GM18873 (cell line): ENCODE data around the gene KCNQ1OT1.

ENCODE experiments used
- ATAC-seq: cut with Tn5 transposase; IDR thresholded peaks from one replicate; pipeline ENCODE4 v1.9.1; 2021; ENCODE audit warnings: mild to moderate bottlenecking, moderate library complexity, moderate number of reproducible peaks; ENCODE audit not compliant: unreplicated experiment, low FRiP score

Gene KCNQ1OT1

GRCh38 chr11:2671748-2672147 is 28.0 kb downstream of the KCNQ1OT1 start:
- ATAC-seq, result no peak

- no peak for ATAC-seq
Measured at GRCh38 chr11:2670541-2671100, 29.2 kb downstream of the KCNQ1OT1 start.

- no peak for ATAC-seq
Measured at GRCh38 chr11:2669634-2670469, 29.9 kb downstream of the KCNQ1OT1 start.

- no peak for ATAC-seq
Measured at GRCh38 chr11:2668876-2669275, 30.9 kb downstream of the KCNQ1OT1 start.

- no peak for ATAC-seq
Measured at GRCh38 chr11:2667940-2668339, 31.9 kb downstream of the KCNQ1OT1 start.

- ATAC-seq, result no peak
Measured at GRCh38 chr11:2666828-2667570, 32.8 kb downstream of the KCNQ1OT1 start.

- ATAC-seq, result no peak
Measured at GRCh38 chr11:2666401-2666741, 33.4 kb downstream of the KCNQ1OT1 start.

GRCh38 chr11:2665526-2666400 is 34.0 kb downstream of the KCNQ1OT1 start:
- ATAC-seq, result no peak

- ATAC-seq, result no peak
Measured at GRCh38 chr11:2664791-2665525, 34.8 kb downstream of the KCNQ1OT1 start.

GRCh38 chr11:2664376-2664775 is 35.4 kb downstream of the KCNQ1OT1 start:
- ATAC-seq, result no peak

- no peak for ATAC-seq
Measured at GRCh38 chr11:2663915-2664314, 35.9 kb downstream of the KCNQ1OT1 start.

GRCh38 chr11:2663506-2663905 is 36.3 kb downstream of the KCNQ1OT1 start:
- ATAC-seq, result no peak

- ATAC-seq, result no peak
Measured at GRCh38 chr11:2662430-2663299, 37.1 kb downstream of the KCNQ1OT1 start.

GRCh38 chr11:2662024-2662312 is 37.8 kb downstream of the KCNQ1OT1 start:
- ATAC-seq, result no peak

GRCh38 chr11:2661173-2662023 is 38.4 kb downstream of the KCNQ1OT1 start:
- ATAC-seq, result no peak

GRCh38 chr11:2660357-2660939 is 39.3 kb downstream of the KCNQ1OT1 start:
- ATAC-seq, result no peak

GRCh38 chr11:2657697-2658284 is 42.0 kb downstream of the KCNQ1OT1 start:
- no peak for ATAC-seq

GRCh38 chr11:2656859-2657258 is 42.9 kb downstream of the KCNQ1OT1 start:
- no peak for ATAC-seq
